K562 (cell line): ENCODE data around the gene SDK1. TPM values are rescaled to one million over a fixed set of nuclear protein-coding genes. Genes with fewer than 3 reads are reported as not detected.

Experiments used
- ATAC-seq: fragments of 200-7000 bp; cut with Tn5 transposase; 3 replicates; pipeline ENCODE4 v1.9.1; 2020; ENCODE audit warnings: moderate library complexity
- BruUV-seq: library from RNA; stranded (reverse); fragments of 400-500 nt; replicated peaks from 2 replicates; lab custom pipeline; 2021; lab: Mats Ljungman, UMichigan
- CTCF ChIA-PET: fragments of 300-600 bp; formaldehyde crosslinking; extraction: SDS; loops from one replicate; lab custom pipeline; 2021; ENCODE audit warnings: low intra/inter-chr PET ratio; lab: Yijun Ruan, JAX
- POLR2A ChIA-PET: fragments of 300-600, 350-650 bp; sonication (Branson Sonifier 250); formaldehyde crosslinking; extraction: SDS; loops from one replicate; lab custom pipeline; 2021; ENCODE audit warnings: antibody characterized with exemption, inconsistent platforms; lab: Yijun Ruan, JAX
- DNase-seq, 4 experiments: peaks; one replicate each; pipeline versions ENCODE4 v3.0.0 to v3.0.0-alpha.2; 2011 to 2018; ENCODE audit warnings: low spot score in 3 of 4, mixed read lengths in 3 of 4; ENCODE audit errors: extremely low read depth in 1 of 4
- FAIRE-seq: peaks from 2 replicates; lab custom pipeline; 2011; peaks lifted over from hg19 to GRCh38; lab: Jason Lieb, UNC
- H2AFZ ChIP-seq: 2 replicates; pipeline ENCODE4 v1.6.0; 2011; ENCODE audit warnings: low read depth, low read length, control low read depth, inconsistent platforms
- H3K27ac ChIP-seq: fragments of 200-600 bp; 3 replicates; pipeline ENCODE4 v1.8.0; 2011; ENCODE audit warnings: low read depth, mild to moderate bottlenecking, control low read depth, inconsistent platforms, low read length, moderate library complexity, mixed read lengths; ENCODE audit errors: extremely low read depth
- H3K27me3 ChIP-seq, 2 experiments: fragments of 300-600 bp in 1 of 2; 2 replicates in 1 of 2; 3 replicates in 1 of 2; pipeline versions ENCODE4 v1.6.0 to v1.8.0; 2011; ENCODE audit warnings: inconsistent platforms in 2 of 2, low read length in 2 of 2, mild to moderate bottlenecking in 1 of 2, mixed read lengths in 1 of 2, moderate library complexity in 1 of 2; ENCODE audit not compliant: control insufficient read depth in 2 of 2, insufficient read depth in 2 of 2
- H3K36me3 ChIP-seq: fragments of 300-600 bp; 3 replicates; pipeline ENCODE4 v1.8.0; 2011; ENCODE audit warnings: mild to moderate bottlenecking, low read length, inconsistent platforms; ENCODE audit not compliant: control insufficient read depth, insufficient read depth
- H3K4me1 ChIP-seq, 2 experiments: fragments of 200-600 bp in 1 of 2; replicated peaks in 1 of 2; 2 replicates in 1 of 2; 3 replicates in 1 of 2; pipeline versions ENCODE4 v1.5.1 to v1.8.0; 2011; ENCODE audit warnings: inconsistent platforms in 2 of 2, low read length in 2 of 2, mild to moderate bottlenecking in 1 of 2, mixed read lengths in 1 of 2, moderate library complexity in 1 of 2; ENCODE audit not compliant: control insufficient read depth in 2 of 2, insufficient read depth in 2 of 2
- H3K4me2 ChIP-seq: 2 replicates; pipeline ENCODE4 v1.6.1; 2011; ENCODE audit warnings: low read length, control low read depth, inconsistent platforms, mixed read lengths; ENCODE audit not compliant: insufficient read depth
- H3K4me3 ChIP-seq: fragments of 200-600 bp; sonication (generic), shearing (Covaris generic); 2 replicates; pipeline ENCODE4 v1.5.1; 2016; ENCODE audit warnings: control low read depth, inconsistent platforms
- H3K79me2 ChIP-seq: fragments of 200-600 bp; 3 replicates; pipeline ENCODE4 v1.8.0; 2011; ENCODE audit warnings: low read length, inconsistent platforms; ENCODE audit not compliant: control insufficient read depth, insufficient read depth
- H3K9ac ChIP-seq, 2 experiments: 2 replicates each; pipeline versions ENCODE4 v1.6.0 to v1.6.1; 2011; ENCODE audit warnings: low read depth in 2 of 2, low read length in 2 of 2, control low read depth in 1 of 2, inconsistent platforms in 1 of 2, mild to moderate bottlenecking in 1 of 2, mixed read lengths in 1 of 2; ENCODE audit not compliant: insufficient read depth in 1 of 2
- H3K9me1 ChIP-seq: one replicate; pipeline ENCODE4 v1.6.0; 2011; ENCODE audit warnings: inconsistent platforms, mild to moderate bottlenecking, low read length, moderate library complexity; ENCODE audit not compliant: control insufficient read depth, insufficient read depth
- H3K9me3 ChIP-seq: replicated peaks from 2 replicates; pipeline ENCODE4 v1.5.1; 2011; ENCODE audit warnings: low read depth, low read length, inconsistent platforms; ENCODE audit not compliant: control insufficient read depth, insufficient read depth
- H4K20me1 ChIP-seq: replicated peaks from 2 replicates; pipeline ENCODE4 v1.6.1; 2011; ENCODE audit warnings: low read length, inconsistent platforms, mixed read lengths; ENCODE audit not compliant: control insufficient read depth, insufficient read depth
- KDM2B ChIP-seq: fragments of 250-450 bp; sonication (Bioruptor Pico); IDR thresholded peaks from 2 replicates; pipeline ENCODE4 v1.8.0; 2021; ENCODE audit warnings: mild to moderate bottlenecking, moderate library complexity
- SMAD2 ChIP-seq: fragments of 150-350 bp; IDR thresholded peaks from 2 replicates; pipeline ENCODE4 v1.6.1; 2014; ENCODE audit warnings: low read depth, mild to moderate bottlenecking, low read length
- ZNF655 ChIP-seq: fragments of 250-450 bp; sonication (Bioruptor Pico); IDR thresholded peaks from 2 replicates; pipeline ENCODE4 v1.5.0; 2021
- WGBS: fragments of 100-300 bp; shearing (Covaris generic); methylation state at CpG from one replicate; pipeline ENCODE4 v1.1.6; 2016; ENCODE audit warnings: low coverage, mixed read lengths; ENCODE audit not compliant: insufficient coverage; ENCODE audit errors: missing lambda C conversion rate; 5-methylcytosine and 5-hydroxymethylcytosine counted together
- in situ Hi-C: fragments of 300-500 bp; cut with MboI; formaldehyde crosslinking; loops from 4 replicates; pipeline ENCODE4 v1.15.0; 2018; ENCODE audit warnings: inconsistent platforms, mixed read lengths
- intact Hi-C: fragments of 100-400 bp; cut with micrococcal nuclease; formaldehyde crosslinking; loops from 2 replicates; pipeline ENCODE4 v1.14.2; 2022
- polyA plus RNA-seq, 8 experiments: library from polyadenylated mRNA; depleted of rRNA in 4 of 8; stranded (reverse) in 5 of 8; unstranded in 3 of 8; fragments of >200 nt; fragmentation: Nextera tagmentation in 2 of 8; fragmentation: Illumina TruSeq in 1 of 8; extraction: Ambion mirVana in 2 of 8; extraction: Trizol in 1 of 8; gene quantifications; 2 replicates each; pipeline versions ENCODE4 v1.2.1 to v1.2.3, GENCODE V29; 2011 to 2014; ENCODE audit warnings: inconsistent platforms in 1 of 8, missing spikeins in 1 of 8
- total RNA-seq, 7 experiments: library from RNA; depleted of rRNA in 6 of 7; stranded (reverse); fragments of >200 nt in 6 of 7; fragmentation: Illumina TruSeq in 2 of 7; extraction: Trizol in 2 of 7; gene quantifications; 2 replicates each; pipeline versions ENCODE4 v1.2.1 to v1.2.3, GENCODE V29; 2011 to 2021; ENCODE audit warnings: low replicate concordance in 1 of 7

The SDK1 gene
- total and polyA plus RNA-seq, 9 of the 15 experiments (the other 6 are each of a cell fraction or from before 2014, with no cell fraction given) = 0.16 TPM; not detected in 8

- Histone ChIP-seq H3K27ac (no peak overlapping the region), H3K79me2 (no peaks in the 10 kb centered on the region), H3K27me3 (peaks cover 3 to 74% of the 10 kb centered on the region in 2 experiments; a peak in 4 of 5 replicates), H3K9me3 (no peaks in the 10 kb centered on the region), H3K9me1 (no peaks in the 10 kb centered on the region), H3K4me2 (no peak overlapping the region), H3K4me1 (no peaks in the 10 kb centered on the region), H3K4me3 (no peak overlapping the region), H4K20me1 (peaks cover 4% of the 10 kb centered on the region; the same call in 1 of the 2 replicates), H3K36me3 (no peaks in the 10 kb centered on the region), H2AFZ (no peak overlapping the region), H3K9ac (no peak overlapping the region)
- ChIA-PET CTCF (no interaction called here), POLR2A (no interaction called here)
- intact Hi-C loops (no loop called here), in situ Hi-C loops (no loop called here)
- BruUV-seq = no TSS peak
- FAIRE-seq = no peak
- 1% methylated on average over 25 of the region's 27 CpGs for WGBS
- ATAC-seq = no peak
- TF ChIP-seq ZNF655 (CRISPR knock-in tag) (no peak), SMAD2 (no peak), KDM2B (CRISPR knock-in tag) (no peak)
- DNase-seq = no peak
These were observed 842.6 kb downstream of the SDK1 start for GRCh38 chr7:4143511-4144171.
